Activated T-helper 1 cell treated with anti-CD3 and anti-CD28 coated beads, Interleukin-12 subunit alpha, Interleukin-12 subunit beta, Interleukin-2, Interleukin-4 antibody, amounts not matched to agents 30 ng/mL and 10 ng/mL and 1 ng/mL, durations not matched to agents 14 hours and 24 hours and 36 hours (primary cell): ENCODE data around the gene WDR36. TPM values are rescaled to one million over a fixed set of nuclear protein-coding genes. Genes with fewer than 3 reads are reported as not detected.

Source experiments
- DNase-seq: peaks from one replicate; pipeline ENCODE4 v3.0.0; 2021; ENCODE audit warnings: low spot score
- H3K27ac Mint-ChIP-seq: one replicate; pipeline ENCODE4 v1.8.0; 2021; ENCODE audit warnings: mild to moderate bottlenecking, mixed read lengths
- H3K27me3 Mint-ChIP-seq: one replicate; pipeline ENCODE4 v1.8.0; 2022; ENCODE audit warnings: mild to moderate bottlenecking, moderate library complexity, mixed read lengths; ENCODE audit not compliant: insufficient read depth
- H3K36me3 Mint-ChIP-seq: one replicate; pipeline ENCODE4 v1.8.0; 2021; ENCODE audit warnings: low read depth, mixed read lengths
- H3K4me1 Mint-ChIP-seq: one replicate; pipeline ENCODE4 v1.8.0; 2021; ENCODE audit warnings: low read depth, mixed read lengths
- H3K4me3 Mint-ChIP-seq: one replicate; pipeline ENCODE4 v1.8.0; 2021; ENCODE audit warnings: mild to moderate bottlenecking, moderate library complexity, mixed read lengths
- H3K9me3 Mint-ChIP-seq: one replicate; pipeline ENCODE4 v1.8.0; 2021; ENCODE audit warnings: mixed read lengths
- intact Hi-C: fragments of 100-400 bp; cut with micrococcal nuclease; formaldehyde crosslinking; loops from one replicate; pipeline ENCODE4 v1.15.1; 2024
- total RNA-seq: library from RNA; stranded (reverse); gene quantifications from 2 replicates; pipeline ENCODE4 v1.2.3, GENCODE V29; 2022

Gene WDR36
- 82.5 and 85.7 TPM in 2 replicates for total RNA-seq

DNA sequence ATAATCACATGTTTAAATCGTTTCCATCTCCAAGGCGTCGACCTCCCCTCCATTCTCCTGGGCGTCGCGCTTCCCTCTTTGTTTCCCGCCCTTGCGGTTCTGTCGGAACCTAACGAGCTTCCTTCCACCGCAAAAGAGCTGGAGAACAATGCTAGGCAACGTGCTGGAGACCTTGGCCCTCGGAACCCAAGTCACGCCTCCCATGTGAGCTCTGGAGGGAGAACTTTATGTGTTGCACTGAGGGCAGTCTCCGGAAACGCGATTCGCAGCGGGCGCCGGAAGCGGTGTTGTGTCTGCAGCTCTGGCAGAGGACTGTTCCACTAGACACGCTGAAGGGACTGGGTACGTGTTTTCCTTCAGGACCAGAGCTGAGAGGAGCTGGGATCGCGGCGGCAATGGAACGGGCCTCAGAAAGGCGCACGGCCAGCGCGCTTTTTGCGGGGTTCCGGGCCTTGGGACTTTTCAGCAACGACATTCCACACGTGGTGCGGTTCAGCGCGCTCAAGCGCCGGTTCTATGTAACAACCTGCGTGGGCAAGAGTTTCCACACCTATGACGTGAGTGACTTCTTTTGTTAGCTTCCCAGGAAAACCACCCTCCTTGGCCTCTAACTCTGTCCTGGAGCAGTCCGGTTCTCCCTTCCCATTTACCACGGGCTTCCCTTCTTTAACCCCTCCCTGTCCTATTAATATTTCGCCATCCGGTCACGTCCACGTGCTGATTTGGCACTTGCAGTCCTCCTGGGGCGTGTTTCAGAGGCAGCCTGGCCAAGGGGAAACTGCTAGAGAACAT is at the start of gene WDR36:
Gene WDR36 (plus strand): TSS at position 287 of the 792 bp plus-strand sequence. CDS start 109 bp downstream, at position 396.
- peak; percentile 83 for DNase-seq
- Mint-ChIP-seq H3K4me3 (peak within 1 kb of the TSS; percentile 98), H3K27ac (peak within 1 kb of the TSS; percentile 97), H3K27me3 (peaks cover 2% of the 10 kb centered on the region), H3K36me3 (peaks cover 29% of the 10 kb centered on the region), H3K4me1 (peaks cover 42% of the 10 kb centered on the region), H3K9me3 (peaks cover 4% of the 10 kb centered on the region)
- intact Hi-C loops, result loop anchor here (1.0 to 10.0 kb wide), 13 partner anchors 19 to 1773 kb away; partner anchors contain the start of genes MAN2A1, NREP, PJA2 and SLC25A46

GRCh38 chr5:111043712-111044506 is 48.2 kb upstream of the WDR36 start:
- no peaks in the 10 kb centered on the region for H3K36me3 Mint-ChIP-seq
- no peaks in the 10 kb centered on the region for H3K9me3 Mint-ChIP-seq
- peaks cover 4% of the 10 kb centered on the region for H3K27me3 Mint-ChIP-seq
- no peak overlapping the region for H3K27ac Mint-ChIP-seq
- no peak for DNase-seq
- intact Hi-C loops, result no loop called here
- H3K4me1 Mint-ChIP-seq, result no peaks in the 10 kb centered on the region
- H3K4me3 Mint-ChIP-seq, result no peak overlapping the region

DNA sequence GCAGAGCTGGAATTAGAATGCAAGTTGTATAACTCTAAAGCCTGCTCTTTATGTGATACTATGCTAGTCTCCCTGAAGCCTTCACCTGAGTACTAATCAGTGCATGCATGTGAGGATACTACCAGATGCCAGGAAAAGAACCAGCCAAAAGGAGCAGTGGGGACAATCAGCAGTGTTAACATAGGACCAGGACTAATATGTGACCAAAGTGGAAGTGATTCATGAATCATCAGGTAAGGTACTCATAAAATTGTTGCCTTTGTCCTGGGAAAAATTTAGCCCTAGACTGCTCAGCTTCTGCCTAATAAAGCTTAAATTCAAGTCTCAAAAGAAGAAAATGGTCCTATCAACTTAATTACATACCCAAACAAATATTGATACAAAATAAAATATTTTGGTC is 34.1 kb upstream of the WDR36 start:
- no peak for DNase-seq
- Mint-ChIP-seq H3K27ac (no peak overlapping the region), H3K4me1 (no peaks in the 10 kb centered on the region), H3K9me3 (no peaks in the 10 kb centered on the region), H3K4me3 (no peak overlapping the region), H3K36me3 (no peaks in the 10 kb centered on the region), H3K27me3 (peaks cover 28% of the 10 kb centered on the region)
- intact Hi-C loops, result no loop called here

GRCh38 chr5:111060169-111060568 is 32.0 kb upstream of the WDR36 start:
- DNase-seq, result no peak
- Mint-ChIP-seq H3K36me3 (no peaks in the 10 kb centered on the region), H3K27ac (no peak overlapping the region), H3K4me1 (no peaks in the 10 kb centered on the region), H3K9me3 (no peaks in the 10 kb centered on the region), H3K4me3 (no peak overlapping the region), H3K27me3 (peaks cover 31% of the 10 kb centered on the region)
- intact Hi-C loops, result no loop called here

DNA sequence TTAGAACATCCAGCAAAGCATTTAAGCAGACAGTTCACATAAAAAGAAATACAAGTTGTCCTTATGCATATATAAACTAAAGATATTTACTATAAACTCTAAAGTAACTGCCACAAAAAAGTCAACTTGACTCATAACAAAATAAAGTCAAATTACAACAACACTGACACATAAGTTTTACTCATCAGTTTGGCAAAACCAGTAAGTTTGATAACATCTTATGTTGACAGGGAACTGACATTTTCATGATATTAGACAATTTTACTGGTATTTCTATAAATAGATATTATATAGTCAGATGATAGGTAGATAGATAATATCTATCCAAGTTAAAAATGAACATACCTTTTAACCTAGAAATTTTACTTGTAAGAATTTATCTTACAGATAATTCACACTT is 30.5 kb upstream of the WDR36 start:
- H3K9me3 Mint-ChIP-seq, result no peaks in the 10 kb centered on the region
- H3K4me3 Mint-ChIP-seq, result no peak overlapping the region
- DNase-seq, result no peak
- H3K36me3 Mint-ChIP-seq, result no peaks in the 10 kb centered on the region
- no peak overlapping the region for H3K27ac Mint-ChIP-seq
- no peaks in the 10 kb centered on the region for H3K4me1 Mint-ChIP-seq
- intact Hi-C loops, result loop anchor here (2.0 kb wide), 1 partner anchor 305 kb away; no protein-coding TSS in a partner anchor
- peaks cover 41% of the 10 kb centered on the region for H3K27me3 Mint-ChIP-seq

DNA sequence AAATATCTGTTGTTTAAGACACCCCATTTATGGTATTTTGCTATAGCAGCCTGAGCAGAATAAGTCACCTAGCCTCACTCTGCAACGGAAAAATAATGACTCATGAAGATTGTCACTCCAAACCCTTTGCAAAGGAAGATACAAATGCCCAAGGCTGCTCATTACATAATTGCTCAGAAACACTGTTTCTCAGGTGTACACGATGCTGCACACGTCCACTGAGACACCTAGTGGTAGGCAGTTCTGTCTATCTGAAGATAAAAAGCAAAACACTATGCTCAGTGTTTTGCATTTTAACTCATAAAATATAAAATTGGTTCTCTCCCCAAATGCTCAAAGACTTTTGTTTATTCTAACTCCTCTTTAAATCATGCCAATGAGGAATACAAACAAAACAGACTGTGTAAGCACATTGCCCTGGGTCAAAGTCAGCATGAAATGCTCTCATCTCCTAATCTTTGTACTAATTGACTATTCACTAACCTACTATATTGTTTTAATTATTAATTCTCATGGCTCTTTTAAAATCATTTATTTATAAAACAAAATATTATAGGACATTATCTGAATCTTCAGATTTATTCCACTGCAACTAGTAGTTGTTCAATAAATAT is 28.3 kb upstream of the WDR36 start:
- Mint-ChIP-seq H3K9me3 (no peaks in the 10 kb centered on the region), H3K27ac (no peak overlapping the region), H3K4me3 (no peak overlapping the region), H3K27me3 (peaks cover 54% of the 10 kb centered on the region), H3K4me1 (no peaks in the 10 kb centered on the region), H3K36me3 (no peaks in the 10 kb centered on the region)
- no peak for DNase-seq
- intact Hi-C loops, result loop anchor here (2.0 kb wide), 1 partner anchor 307 kb away; no protein-coding TSS in a partner anchor

DNA sequence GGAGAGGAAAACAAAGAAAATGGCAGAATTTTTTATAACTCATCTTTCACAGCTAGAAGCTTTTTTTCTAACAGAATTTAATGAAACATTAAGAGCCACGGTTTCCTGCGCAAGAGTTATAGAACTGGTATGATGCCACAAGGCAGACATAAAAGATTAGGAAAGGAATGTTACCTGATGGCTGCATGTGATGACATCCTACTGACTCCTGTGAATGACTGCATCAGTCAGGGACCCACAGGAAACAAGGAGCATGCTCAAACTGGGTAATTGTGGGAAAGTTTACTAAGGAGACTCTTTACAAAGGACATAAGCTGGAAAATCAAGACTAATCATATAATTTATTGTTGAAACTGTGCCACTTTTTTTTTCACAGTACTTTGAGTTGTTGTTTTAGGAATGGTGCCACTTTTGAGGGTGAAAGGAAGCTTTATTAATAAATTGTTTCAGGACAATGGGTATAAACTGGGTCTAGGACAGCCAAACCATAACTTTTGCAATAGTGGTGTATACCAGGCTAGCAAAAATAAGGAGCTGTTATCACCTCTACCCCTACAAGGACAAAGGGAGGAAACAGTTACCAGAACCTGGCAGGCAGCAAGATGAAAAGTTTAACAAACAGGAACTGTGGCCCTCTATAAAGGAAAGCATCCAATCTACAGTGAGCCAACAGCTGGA is 25.7 kb upstream of the WDR36 start:
- peaks cover 10% of the 10 kb centered on the region for H3K4me1 Mint-ChIP-seq

DNA sequence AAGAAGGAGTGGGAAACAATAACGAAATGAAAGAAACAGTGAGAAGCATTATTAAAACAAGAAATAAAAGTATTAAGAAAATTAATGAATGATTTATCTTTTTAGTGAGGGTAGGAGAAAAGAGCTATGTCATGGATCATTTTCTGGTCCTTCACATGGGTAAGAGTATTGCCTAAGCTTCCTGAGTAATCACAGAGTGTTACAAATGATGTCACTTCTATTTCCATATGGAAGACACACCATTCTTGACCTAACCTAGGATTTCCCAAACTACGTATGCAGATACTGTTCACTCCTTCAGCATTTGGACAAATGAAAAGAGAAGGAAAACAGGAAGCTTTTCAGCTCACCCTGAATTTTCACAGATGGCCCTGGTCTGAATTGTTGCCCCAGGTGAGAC is 23.9 kb upstream of the WDR36 start:
- intact Hi-C loops, result no loop called here
- no peak for DNase-seq
- peaks cover 22% of the 10 kb centered on the region for H3K4me1 Mint-ChIP-seq
- H3K27ac Mint-ChIP-seq, result no peak overlapping the region
- no peaks in the 10 kb centered on the region for H3K36me3 Mint-ChIP-seq
- no peak overlapping the region for H3K4me3 Mint-ChIP-seq
- H3K9me3 Mint-ChIP-seq, result no peaks in the 10 kb centered on the region
- peaks cover 86% of the 10 kb centered on the region for H3K27me3 Mint-ChIP-seq

More for the DNA sequence above, 25.7 kb upstream of the WDR36 start:
- no peaks in the 10 kb centered on the region for H3K9me3 Mint-ChIP-seq
- no peak overlapping the region for H3K27ac Mint-ChIP-seq
- no peaks in the 10 kb centered on the region for H3K36me3 Mint-ChIP-seq
- intact Hi-C loops, result no loop called here
- H3K27me3 Mint-ChIP-seq, result peaks cover 76% of the 10 kb centered on the region
- DNase-seq, result no peak
- H3K4me3 Mint-ChIP-seq, result no peak overlapping the region

DNA sequence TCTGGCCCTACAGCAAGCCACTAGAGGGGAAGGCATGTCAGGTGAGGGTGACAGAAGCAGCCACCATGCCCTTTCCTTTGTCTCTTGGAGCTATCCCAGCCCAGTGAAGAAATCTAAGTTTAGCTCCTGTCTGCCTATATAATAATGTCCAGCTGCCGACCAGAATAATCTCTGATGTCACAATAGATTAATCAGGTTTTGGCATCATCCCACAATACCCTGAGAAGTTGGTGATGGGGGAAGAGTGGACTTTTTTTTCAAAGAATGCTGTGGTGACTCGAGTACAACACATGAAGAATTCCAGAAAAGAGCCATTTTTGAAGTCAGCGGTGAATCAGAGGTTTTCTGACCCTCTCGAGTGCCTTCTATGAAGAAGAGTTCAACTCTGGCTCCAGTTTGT is 22.3 kb upstream of the WDR36 start:
- intact Hi-C loops, result no loop called here
- no peak for DNase-seq
- H3K9me3 Mint-ChIP-seq, result no peaks in the 10 kb centered on the region
- H3K27ac Mint-ChIP-seq, result no peak overlapping the region
- H3K4me3 Mint-ChIP-seq, result no peak overlapping the region
- peaks cover 84% of the 10 kb centered on the region for H3K27me3 Mint-ChIP-seq
- peaks cover 31% of the 10 kb centered on the region for H3K4me1 Mint-ChIP-seq
- H3K36me3 Mint-ChIP-seq, result peaks cover 2% of the 10 kb centered on the region

GRCh38 chr5:111070272-111071134 is 21.6 kb upstream of the WDR36 start:
- Mint-ChIP-seq H3K36me3 (peaks cover 2% of the 10 kb centered on the region), H3K9me3 (no peaks in the 10 kb centered on the region), H3K4me3 (peak overlapping the region; percentile 23), H3K27ac (no peak overlapping the region), H3K4me1 (peaks cover 31% of the 10 kb centered on the region), H3K27me3 (peaks cover 79% of the 10 kb centered on the region)
- no peak for DNase-seq
- intact Hi-C loops, result no loop called here

GRCh38 chr5:111071413-111071812 is 20.7 kb upstream of the WDR36 start, which contains the start of gene TSLP:
Gene TSLP, plus strand, starts transcription at chr5:111071713. Its CDS starts 178 bp downstream, at chr5:111071891.
- intact Hi-C loops, result no loop called here
- Mint-ChIP-seq H3K36me3 (peaks cover 2% of the 10 kb centered on the region), H3K4me1 (peaks cover 31% of the 10 kb centered on the region), H3K4me3 (peak within 1 kb of the TSS; percentile 86), H3K27ac (no peak within 1 kb of the TSS), H3K27me3 (peaks cover 70% of the 10 kb centered on the region), H3K9me3 (no peaks in the 10 kb centered on the region)
- no peak for DNase-seq
